Type B pancreatic cell (in vitro differentiated cells): ENCODE results near the gene NR5A2. TPM values are rescaled to one million over a fixed set of nuclear protein-coding genes. Genes with fewer than 3 reads are reported as not detected.

Experiments used
- DNase-seq: peaks from one replicate; pipeline ENCODE4 v3.0.0; 2021; ENCODE audit warnings: mixed read lengths; ENCODE audit not compliant: unreplicated experiment; ENCODE audit errors: extremely low spot score
- H3K27ac Mint-ChIP-seq: 2 replicates; pipeline ENCODE4 v1.8.0; 2021; ENCODE audit warnings: mild to moderate bottlenecking, mixed read lengths
- H3K27me3 Mint-ChIP-seq: 2 replicates; pipeline ENCODE4 v1.8.0; 2021; ENCODE audit warnings: mixed read lengths
- H3K36me3 Mint-ChIP-seq: 2 replicates; pipeline ENCODE4 v1.8.0; 2021; ENCODE audit warnings: mixed read lengths
- H3K4me1 Mint-ChIP-seq: one replicate; pipeline ENCODE4 v1.8.0; 2021; ENCODE audit warnings: mixed read lengths; ENCODE audit not compliant: unreplicated experiment
- H3K4me3 Mint-ChIP-seq: 2 replicates; pipeline ENCODE4 v1.8.0; 2021; ENCODE audit warnings: mild to moderate bottlenecking, mixed read lengths
- H3K9me3 Mint-ChIP-seq: 2 replicates; pipeline ENCODE4 v1.8.0; 2021; ENCODE audit warnings: mixed read lengths
- CTCF ChIP-seq: fragments of 200-600 bp; sonication (generic); conservative IDR thresholded peaks from 2 replicates; pipeline ENCODE4 v1.5.0; 2021; ENCODE audit warnings: antibody characterized with exemption, mild to moderate bottlenecking
- total RNA-seq: library from RNA; stranded (reverse); gene quantifications from 2 replicates; pipeline ENCODE4 v1.2.1, GENCODE V29; 2021; ENCODE audit warnings: low replicate concordance

The NR5A2 gene
- total RNA-seq, 1 donor from 2014 or later: 3.5 TPM

DNA sequence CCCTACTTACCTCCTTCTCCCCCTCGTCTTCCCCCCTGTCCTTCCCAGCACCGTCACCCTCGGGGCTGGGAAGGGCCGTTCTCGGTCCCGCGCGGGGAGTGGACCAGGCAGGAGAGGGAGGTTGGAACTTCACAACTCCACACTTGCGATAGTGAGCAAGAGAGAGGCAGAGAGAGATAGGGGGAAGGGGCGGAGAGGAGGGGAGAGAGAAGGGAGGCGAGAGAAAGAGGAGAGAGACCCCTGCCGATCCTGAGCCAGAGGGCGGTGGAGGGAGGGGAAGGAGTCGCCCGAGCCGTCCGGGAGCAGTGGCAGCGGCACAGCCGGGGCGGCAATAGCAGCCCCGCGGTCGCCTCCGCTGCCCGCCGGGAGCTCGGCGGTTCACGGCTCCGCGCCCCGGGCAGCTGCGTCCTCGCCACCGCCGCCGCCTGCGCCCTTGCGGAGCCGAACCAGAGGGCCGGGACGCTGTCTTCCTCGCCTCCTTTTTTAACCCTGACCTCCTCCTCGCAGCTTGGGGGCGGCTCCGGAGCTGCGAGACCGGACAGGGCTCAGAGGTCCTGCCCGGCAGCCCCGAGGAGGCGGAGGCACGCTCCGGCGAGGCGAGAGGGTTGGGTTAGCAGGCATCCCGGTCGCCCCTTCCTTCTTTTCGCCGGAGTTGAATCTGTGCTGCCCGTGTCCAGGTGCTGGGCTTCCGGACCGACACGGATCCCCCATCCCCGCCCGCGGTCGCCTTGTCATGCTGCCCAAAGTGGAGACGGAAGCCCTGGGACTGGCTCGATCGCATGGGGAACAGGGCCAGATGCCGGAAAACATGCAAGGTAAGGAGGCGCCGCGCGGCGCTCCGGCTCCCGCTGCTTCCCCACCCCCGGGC is 11.7 kb downstream of the NR5A2 start:
- no peak for TF ChIP-seq CTCF
- H3K27ac Mint-ChIP-seq: no peak overlapping the region
- DNase-seq: peak; percentile 69
- no peaks in the 10 kb centered on the region for H3K9me3 Mint-ChIP-seq
- peaks cover 39% of the 10 kb centered on the region for H3K4me1 Mint-ChIP-seq
- peaks cover 46% of the 10 kb centered on the region for H3K27me3 Mint-ChIP-seq
- H3K4me3 Mint-ChIP-seq: peak overlapping the region; percentile 87
- no peaks in the 10 kb centered on the region for H3K36me3 Mint-ChIP-seq

DNA sequence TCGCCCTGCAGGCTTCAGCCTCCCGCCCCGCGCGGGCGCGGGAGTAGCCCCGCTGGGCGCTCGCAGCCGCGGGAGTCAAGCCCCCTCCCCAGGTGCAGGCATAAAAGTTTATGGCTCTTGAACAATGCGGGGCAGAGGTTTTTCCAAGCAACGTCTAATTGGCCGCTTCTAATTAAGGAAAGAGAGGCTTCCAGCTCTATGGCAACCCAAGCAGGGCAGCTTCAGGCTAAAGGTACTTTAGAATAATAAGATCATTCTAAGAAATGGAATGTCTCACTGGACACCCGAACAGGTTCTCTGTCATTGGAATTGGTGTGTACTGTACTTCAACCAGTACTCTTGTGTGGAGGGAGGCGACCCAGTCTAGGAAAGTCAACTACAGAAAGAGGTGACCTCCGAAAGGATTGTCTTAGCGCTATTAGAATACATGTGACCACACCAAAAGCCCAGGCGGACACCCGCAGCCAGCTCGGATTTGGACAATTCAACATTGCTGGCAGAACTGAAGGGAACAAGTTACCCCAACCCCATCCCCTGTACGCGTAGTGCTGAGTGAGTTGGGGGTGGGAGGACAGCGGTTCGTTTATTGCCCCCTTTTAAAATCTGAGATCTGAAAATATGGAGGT is 12.5 kb downstream of the NR5A2 start:
- Mint-ChIP-seq H3K9me3 (no peaks in the 10 kb centered on the region), H3K27ac (peak overlapping the region; percentile 59), H3K36me3 (peaks cover under 1% of the 10 kb centered on the region), H3K4me1 (peaks cover 39% of the 10 kb centered on the region), H3K27me3 (peaks cover 49% of the 10 kb centered on the region), H3K4me3 (peak overlapping the region; percentile 91)
- no peak for TF ChIP-seq CTCF
- no peak for DNase-seq

- peak overlapping the region; percentile 59 for H3K27ac Mint-ChIP-seq
- H3K4me3 Mint-ChIP-seq: peak overlapping the region; percentile 91
- H3K36me3 Mint-ChIP-seq: peaks cover 5% of the 10 kb centered on the region
- peaks cover 56% of the 10 kb centered on the region for H3K27me3 Mint-ChIP-seq
- no peaks in the 10 kb centered on the region for H3K9me3 Mint-ChIP-seq
- no peak for DNase-seq
- TF ChIP-seq CTCF: no peak
- H3K4me1 Mint-ChIP-seq: peaks cover 39% of the 10 kb centered on the region
Observed at GRCh38 chr1:200040481-200041138, 13.1 kb downstream of the NR5A2 start.

GRCh38 chr1:200041337-200042118 is 14.0 kb downstream of the NR5A2 start:
- TF ChIP-seq CTCF: no peak
- Mint-ChIP-seq H3K4me3 (peak overlapping the region; percentile 91), H3K27ac (no peak overlapping the region), H3K9me3 (no peaks in the 10 kb centered on the region), H3K27me3 (peaks cover 63% of the 10 kb centered on the region), H3K36me3 (peaks cover 5% of the 10 kb centered on the region), H3K4me1 (peaks cover 39% of the 10 kb centered on the region)
- DNase-seq: no peak

GRCh38 chr1:200042119-200042551 is 14.6 kb downstream of the NR5A2 start:
- Mint-ChIP-seq H3K9me3 (no peaks in the 10 kb centered on the region), H3K4me1 (peaks cover 39% of the 10 kb centered on the region), H3K27ac (no peak overlapping the region), H3K4me3 (peak overlapping the region; percentile 91), H3K27me3 (peaks cover 64% of the 10 kb centered on the region), H3K36me3 (peaks cover 5% of the 10 kb centered on the region)
- DNase-seq: no peak
- TF ChIP-seq CTCF: no peak
